H7 (cell line): ENCODE data around the gene GRIK4. TPM values are rescaled to one million over a fixed set of nuclear protein-coding genes. Genes with fewer than 3 reads are reported as not detected.

Experiments
- DNase-seq: peaks from one replicate; pipeline ENCODE4 v3.0.0; 2012
- H3K27me3 ChIP-seq: 2 replicates; pipeline ENCODE4 v1.6.0; 2011; ENCODE audit warnings: mild to moderate bottlenecking, low read length; ENCODE audit not compliant: control insufficient read depth, insufficient read depth
- H3K36me3 ChIP-seq: replicated peaks from 2 replicates; pipeline ENCODE4 v1.5.1; 2011; ENCODE audit warnings: low read length; ENCODE audit not compliant: control insufficient read depth, insufficient read depth
- H3K4me3 ChIP-seq: 2 replicates; pipeline ENCODE4 v1.5.1; 2011; ENCODE audit warnings: low read depth, mild to moderate bottlenecking, control low read depth, low read length, moderate library complexity; ENCODE audit not compliant: insufficient read depth
- total RNA-seq: library from RNA; depleted of rRNA; stranded (reverse); fragments of >200 nt; shearing (Covaris generic); gene quantifications from 2 replicates; pipeline ENCODE4 v1.2.3, GENCODE V29; 2014

Gene GRIK4
- total RNA-seq, 1 experiment from 2014 or later, result 1.0 TPM

GRCh38 chr11:120841074-120841473 is 329.5 kb downstream of the GRIK4 start:
- no peak overlapping the region for H3K4me3 ChIP-seq
- no peaks in the 10 kb centered on the region for H3K27me3 ChIP-seq
- no peaks in the 10 kb centered on the region for H3K36me3 ChIP-seq
- no peak for DNase-seq

GRCh38 chr11:120842195-120842594 is 330.6 kb downstream of the GRIK4 start:
- Histone ChIP-seq H3K4me3 (no peak overlapping the region), H3K36me3 (no peaks in the 10 kb centered on the region), H3K27me3 (no peaks in the 10 kb centered on the region)
- DNase-seq, result no peak

GRCh38 chr11:120853435-120853834 is 341.9 kb downstream of the GRIK4 start:
- Histone ChIP-seq H3K4me3 (no peak overlapping the region), H3K27me3 (no peaks in the 10 kb centered on the region), H3K36me3 (no peaks in the 10 kb centered on the region; the same call in 1 of the 2 replicates)
- DNase-seq, result no peak

GRCh38 chr11:120854988-120855387 is 343.4 kb downstream of the GRIK4 start:
- Histone ChIP-seq H3K27me3 (no peaks in the 10 kb centered on the region), H3K4me3 (no peak overlapping the region), H3K36me3 (no peaks in the 10 kb centered on the region; the same call in 1 of the 2 replicates)
- DNase-seq, result no peak

GRCh38 chr11:120857508-120857907 is 346.0 kb downstream of the GRIK4 start:
- Histone ChIP-seq H3K4me3 (no peak overlapping the region), H3K27me3 (no peaks in the 10 kb centered on the region), H3K36me3 (no peaks in the 10 kb centered on the region; the same call in 1 of the 2 replicates)
- DNase-seq, result no peak

GRCh38 chr11:120858740-120859139 is 347.2 kb downstream of the GRIK4 start:
- no peaks in the 10 kb centered on the region; the same call in 1 of the 2 replicates for H3K36me3 ChIP-seq
- DNase-seq, result no peak
- no peaks in the 10 kb centered on the region for H3K27me3 ChIP-seq
- no peak overlapping the region for H3K4me3 ChIP-seq

GRCh38 chr11:120859552-120860295 is 348.2 kb downstream of the GRIK4 start:
- H3K4me3 ChIP-seq, result no peak overlapping the region
- H3K27me3 ChIP-seq, result no peaks in the 10 kb centered on the region
- H3K36me3 ChIP-seq, result no peaks in the 10 kb centered on the region; the same call in 1 of the 2 replicates
- no peak for DNase-seq

GRCh38 chr11:120863359-120863758 is 351.8 kb downstream of the GRIK4 start:
- H3K4me3 ChIP-seq, result no peak overlapping the region
- H3K36me3 ChIP-seq, result no peaks in the 10 kb centered on the region
- no peak for DNase-seq
- H3K27me3 ChIP-seq, result no peaks in the 10 kb centered on the region

GRCh38 chr11:120867024-120867423 is 355.5 kb downstream of the GRIK4 start:
- H3K27me3 ChIP-seq, result no peaks in the 10 kb centered on the region
- no peak for DNase-seq
- H3K36me3 ChIP-seq, result no peaks in the 10 kb centered on the region
- no peak overlapping the region for H3K4me3 ChIP-seq

GRCh38 chr11:120867531-120867930 is 356.0 kb downstream of the GRIK4 start:
- Histone ChIP-seq H3K4me3 (no peak overlapping the region), H3K27me3 (no peaks in the 10 kb centered on the region), H3K36me3 (no peaks in the 10 kb centered on the region)
- DNase-seq, result peak; percentile 50

GRCh38 chr11:120867988-120868387 is 356.4 kb downstream of the GRIK4 start:
- no peak for DNase-seq
- H3K36me3 ChIP-seq, result no peaks in the 10 kb centered on the region
- no peaks in the 10 kb centered on the region for H3K27me3 ChIP-seq
- H3K4me3 ChIP-seq, result no peak overlapping the region

- H3K27me3 ChIP-seq, result no peaks in the 10 kb centered on the region
- H3K36me3 ChIP-seq, result no peaks in the 10 kb centered on the region
- DNase-seq, result no peak
- no peak overlapping the region for H3K4me3 ChIP-seq
Observed at GRCh38 chr11:120869097-120869496, 357.5 kb downstream of the GRIK4 start.

- Histone ChIP-seq H3K36me3 (no peaks in the 10 kb centered on the region), H3K4me3 (no peak overlapping the region), H3K27me3 (no peaks in the 10 kb centered on the region)
- no peak for DNase-seq
Observed at GRCh38 chr11:120869516-120870011, 358.0 kb downstream of the GRIK4 start.

- Histone ChIP-seq H3K4me3 (no peak overlapping the region), H3K27me3 (no peaks in the 10 kb centered on the region), H3K36me3 (no peaks in the 10 kb centered on the region)
- no peak for DNase-seq
Observed at GRCh38 chr11:120871194-120871593, 359.6 kb downstream of the GRIK4 start.

GRCh38 chr11:120871924-120872323 is 360.4 kb downstream of the GRIK4 start:
- no peaks in the 10 kb centered on the region for H3K27me3 ChIP-seq
- DNase-seq, result peak; percentile 53
- no peak overlapping the region for H3K4me3 ChIP-seq
- H3K36me3 ChIP-seq, result no peaks in the 10 kb centered on the region
